Glomerular visceral epithelial cell (primary cell): ENCODE data around the gene PPP2R2C.

ENCODE experiments used
- DNase-seq: peaks from one replicate; pipeline ENCODE4 v3.0.0-alpha.2; 2016; ENCODE audit errors: extremely low spot score

Gene PPP2R2C

DNA sequence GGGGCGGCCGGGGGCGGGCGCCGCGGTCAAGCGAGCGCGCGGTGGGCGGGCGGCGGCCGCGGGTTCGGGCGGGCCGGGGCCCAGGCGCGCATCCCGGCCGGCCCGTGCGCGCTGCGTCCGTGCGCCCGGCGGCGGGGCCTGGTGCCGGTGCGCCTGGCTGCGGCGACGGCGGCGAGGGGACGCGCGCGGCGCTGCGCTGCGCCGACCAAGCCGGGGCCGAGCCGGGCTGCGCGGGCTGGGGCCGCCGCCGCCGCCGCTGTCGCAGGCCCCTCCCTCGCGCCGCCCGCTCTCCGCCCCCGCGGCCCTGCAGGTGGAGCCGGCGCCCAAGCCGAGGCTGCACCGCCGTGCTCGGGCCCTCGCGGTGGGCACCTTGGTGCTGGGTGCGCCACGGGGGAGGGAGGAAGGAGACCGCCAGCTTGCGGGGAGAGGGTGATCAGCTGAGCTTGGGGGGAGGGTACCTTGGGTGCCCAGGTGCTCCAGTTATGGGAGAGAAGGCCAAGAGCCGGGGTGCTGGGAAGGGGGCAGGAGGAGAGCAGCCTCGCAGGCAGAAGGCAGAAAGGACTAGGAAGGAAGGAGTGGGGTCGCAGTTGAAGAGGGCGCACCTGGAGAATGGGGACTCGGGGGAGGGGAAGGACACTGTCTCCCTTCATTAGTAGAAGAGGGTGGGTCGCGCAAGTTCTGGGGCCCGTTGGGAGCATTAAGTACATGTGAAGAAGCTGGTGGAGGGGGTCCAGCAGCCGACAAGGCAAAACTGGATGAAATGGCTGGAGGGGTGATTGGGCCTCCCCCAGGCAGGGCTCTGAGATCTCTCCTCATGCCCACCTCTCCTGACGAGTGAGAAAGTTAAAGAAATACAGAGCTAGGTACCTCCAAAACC, at the start of gene PPP2R2C:
Gene PPP2R2C, minus strand, starts transcription at position 228 of the 877 bp plus-strand sequence. CDS start 385 bp downstream, outside the sequence.
- no peak for DNase-seq

DNA sequence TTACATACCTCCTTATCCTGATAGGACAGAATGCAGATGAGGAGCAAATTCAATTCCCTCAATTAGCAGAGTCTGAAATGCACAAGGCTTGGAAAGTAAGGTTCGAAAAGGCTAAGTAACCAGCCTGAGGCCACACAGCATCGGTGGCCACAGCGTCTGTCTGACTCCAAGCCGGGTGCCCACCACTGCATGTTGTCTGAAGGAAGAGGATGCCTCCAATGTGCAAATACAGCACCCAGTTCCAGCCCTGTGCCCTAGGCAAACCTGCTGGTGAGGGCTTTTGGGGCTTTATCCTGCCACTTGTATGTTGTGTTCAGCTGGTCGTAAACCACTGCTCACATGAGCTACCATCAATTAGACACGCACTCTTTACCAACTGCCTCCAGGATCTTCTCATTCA, 48.6 kb upstream of the PPP2R2C start:
- DNase-seq = no peak

DNA sequence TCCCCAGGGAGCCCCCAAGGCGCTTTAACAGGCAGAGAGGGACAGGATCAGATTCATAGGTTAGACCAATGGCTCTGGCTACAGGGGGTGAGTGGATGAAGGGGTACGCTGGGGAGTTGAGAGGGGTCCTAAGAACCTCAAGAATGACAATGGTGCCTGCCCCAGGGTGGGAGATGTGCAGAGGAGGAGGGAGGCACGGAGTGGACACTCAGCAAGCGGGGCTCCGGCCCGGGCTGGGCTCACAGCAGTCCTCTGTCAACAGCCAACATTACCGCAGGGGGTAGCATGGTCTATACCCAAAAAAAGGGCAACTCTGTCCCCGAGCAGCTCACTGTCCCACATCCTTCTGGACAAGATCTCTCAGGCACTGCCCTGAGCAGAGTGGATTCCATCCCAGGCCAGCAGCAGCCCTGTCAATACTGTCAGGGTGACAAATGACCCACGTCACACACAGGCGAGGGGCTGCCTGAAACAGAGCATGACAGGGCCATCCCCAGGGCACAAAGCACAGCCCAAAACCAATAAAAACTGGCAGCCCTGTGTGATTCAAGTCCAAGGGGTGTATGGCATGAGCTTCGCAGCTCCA, 47.7 kb upstream of the PPP2R2C start:
- DNase-seq = no peak

DNA sequence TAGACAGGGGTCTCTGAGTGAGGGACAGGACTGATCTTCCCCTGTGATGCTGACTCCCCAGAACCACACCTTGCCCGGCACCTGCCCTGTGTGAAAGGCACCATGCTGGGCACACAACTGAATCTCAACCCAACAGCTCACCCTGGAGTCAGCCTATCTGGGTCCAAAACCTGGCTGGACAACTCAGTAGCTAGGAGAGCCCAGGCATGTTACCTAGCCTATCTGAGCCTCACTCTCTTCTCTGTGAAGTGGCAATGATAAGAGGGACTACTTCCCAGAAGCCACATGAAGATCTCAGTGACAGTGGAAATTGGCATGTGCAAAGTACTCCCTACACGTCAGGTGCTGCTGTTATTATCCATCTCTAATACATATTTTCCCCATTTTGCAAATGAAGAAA, 44.8 kb upstream of the PPP2R2C start:
- no peak for DNase-seq

DNA sequence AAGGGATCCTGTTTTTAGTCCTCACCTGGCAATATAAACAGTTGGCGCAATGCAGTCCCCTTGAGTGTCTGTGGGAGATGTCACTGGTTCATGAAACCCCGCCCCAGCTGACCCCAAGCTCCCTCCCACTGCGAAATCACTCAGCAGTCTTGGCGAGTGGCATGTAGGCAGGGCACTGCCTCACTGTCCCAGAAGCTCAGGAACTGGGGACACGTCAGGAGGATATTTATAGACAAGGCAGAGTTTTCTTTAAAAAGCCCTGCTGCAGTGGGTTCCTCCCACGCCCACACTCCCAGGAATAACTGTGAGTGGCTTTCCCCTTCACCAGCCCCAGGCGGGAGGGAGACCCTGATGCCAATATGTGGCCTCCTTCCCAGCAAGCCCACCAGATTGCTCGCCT, 44.3 kb upstream of the PPP2R2C start:
- DNase-seq = no peak

DNA sequence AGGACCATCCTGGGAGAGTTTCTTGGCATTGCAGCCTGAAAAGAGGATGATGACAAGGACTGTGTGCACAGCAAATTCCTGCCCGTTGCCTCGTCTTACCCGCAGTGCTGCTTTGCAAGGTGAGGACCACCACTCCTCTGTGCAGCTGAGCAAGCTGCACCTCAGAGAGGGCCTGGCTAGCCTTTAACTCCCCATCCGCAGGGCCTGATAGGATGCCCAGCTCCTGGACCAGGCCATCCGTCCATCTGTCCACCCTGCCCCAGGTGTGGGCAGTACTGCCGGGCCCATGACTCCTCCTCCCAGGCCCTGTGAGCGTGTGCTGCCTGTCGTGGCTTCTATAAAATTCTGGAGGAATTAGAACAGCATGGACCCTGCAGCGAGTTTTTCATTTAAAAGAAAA, 43.9 kb upstream of the PPP2R2C start:
- DNase-seq = no peak

DNA sequence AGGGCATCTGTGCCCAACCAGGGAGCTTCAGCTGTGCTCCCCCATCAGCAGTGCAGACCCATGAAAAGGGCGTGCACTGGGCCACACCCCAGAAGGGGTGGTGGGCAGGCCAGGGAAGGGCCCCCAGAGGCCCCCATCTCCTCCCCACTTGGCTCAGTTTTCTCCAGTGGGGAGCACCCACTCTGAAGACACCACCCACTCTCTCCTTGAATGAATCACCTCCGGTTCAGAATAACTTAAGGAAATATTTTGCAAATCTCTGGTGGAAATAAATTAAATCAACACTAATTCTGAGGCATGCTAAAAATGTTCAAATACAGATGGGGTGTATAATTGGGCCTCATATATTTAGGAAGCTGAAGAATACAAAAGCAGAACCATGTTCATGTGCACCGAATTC, 41.3 kb upstream of the PPP2R2C start:
- no peak for DNase-seq

DNA sequence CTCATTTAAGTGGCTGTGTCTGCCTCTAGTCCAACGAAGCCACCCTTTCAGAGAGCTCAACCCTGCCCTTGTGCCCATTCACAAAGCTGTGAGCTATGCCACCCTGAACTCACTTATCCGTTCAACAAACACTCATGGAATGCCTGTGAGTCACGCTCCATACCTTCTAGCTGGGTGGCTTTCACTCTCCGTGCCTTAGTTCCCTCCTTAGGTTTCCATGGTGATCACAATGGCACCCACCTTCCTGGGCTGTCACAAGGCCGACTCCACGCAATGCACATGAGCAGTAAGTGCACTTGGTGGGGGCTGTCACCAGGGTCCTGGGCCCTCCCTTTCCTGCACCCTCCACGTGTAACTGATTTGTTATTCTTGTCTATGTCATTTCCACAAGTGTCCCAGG, 37.2 kb upstream of the PPP2R2C start:
- no peak for DNase-seq

DNA sequence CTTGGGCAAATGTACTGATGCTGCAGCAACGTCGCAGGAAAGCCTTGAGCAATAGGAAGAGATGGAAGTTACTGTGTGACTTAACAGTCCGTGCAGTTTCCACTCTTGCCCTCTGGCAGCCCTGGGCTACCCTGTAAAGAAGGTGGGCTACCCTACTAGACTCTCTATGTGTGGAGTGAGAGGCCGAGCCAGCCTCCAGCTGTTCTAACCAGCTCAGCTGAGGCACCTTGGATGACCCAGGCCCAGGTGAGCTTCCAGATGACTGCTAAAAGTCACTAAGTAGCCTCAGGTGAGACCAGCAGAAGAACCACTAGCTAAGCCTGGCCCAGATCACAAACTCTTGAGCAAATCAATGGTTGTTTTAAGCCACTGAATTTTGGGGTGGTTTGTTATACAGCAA, 34.9 kb upstream of the PPP2R2C start:
- no peak for DNase-seq

DNA sequence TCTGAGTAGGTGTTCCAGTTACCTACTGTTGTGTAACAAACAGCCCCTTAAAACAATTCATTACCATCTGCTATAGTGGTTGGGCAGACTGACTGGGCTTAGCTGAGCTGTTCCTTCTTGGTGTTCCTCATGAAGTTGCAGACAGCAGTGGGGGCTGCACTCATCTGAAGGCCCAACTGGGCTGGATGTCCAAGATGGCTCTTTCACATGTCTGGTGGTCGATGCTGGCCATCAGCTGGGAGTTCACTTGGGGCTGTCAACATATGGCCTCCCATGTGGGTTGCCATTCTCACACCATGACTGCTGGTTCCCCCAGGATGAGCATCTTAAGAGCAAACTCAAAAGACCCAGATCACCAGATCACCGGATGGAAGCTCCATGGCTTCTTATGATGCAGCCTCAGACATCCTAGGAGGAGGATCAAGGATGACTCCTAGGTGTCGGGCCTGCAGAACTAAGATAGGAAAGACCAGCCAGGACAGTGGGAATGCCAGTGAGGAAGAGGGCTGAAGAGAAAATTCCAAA, 34.3 kb upstream of the PPP2R2C start:
- no peak for DNase-seq

DNA sequence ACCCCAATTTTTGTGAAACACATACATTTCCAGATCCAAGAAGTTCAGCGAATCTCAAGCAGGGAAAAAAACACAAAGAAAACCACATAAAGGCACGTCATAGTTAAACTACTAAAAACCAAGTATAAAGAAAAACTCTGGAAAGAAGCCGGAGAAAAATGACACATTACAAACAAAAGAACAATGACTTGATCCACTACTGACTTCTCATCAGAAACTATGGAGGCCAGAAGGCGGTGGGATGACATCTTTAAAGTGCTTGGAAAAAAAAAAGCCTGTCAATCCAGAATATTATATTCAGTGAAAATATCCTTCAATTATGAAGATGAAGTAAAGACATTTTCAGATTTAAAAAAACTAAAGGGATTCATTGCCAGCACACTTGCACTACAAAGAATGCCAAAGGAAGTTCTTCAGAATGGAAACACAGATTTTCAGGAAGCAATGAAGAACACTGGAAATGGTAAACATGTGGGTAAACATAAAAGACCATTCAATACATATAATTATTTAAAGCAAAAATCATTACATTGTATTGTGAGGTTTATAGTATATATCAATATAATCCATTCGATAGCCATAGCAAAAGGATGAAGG, 32.6 kb upstream of the PPP2R2C start:
- DNase-seq = no peak

DNA sequence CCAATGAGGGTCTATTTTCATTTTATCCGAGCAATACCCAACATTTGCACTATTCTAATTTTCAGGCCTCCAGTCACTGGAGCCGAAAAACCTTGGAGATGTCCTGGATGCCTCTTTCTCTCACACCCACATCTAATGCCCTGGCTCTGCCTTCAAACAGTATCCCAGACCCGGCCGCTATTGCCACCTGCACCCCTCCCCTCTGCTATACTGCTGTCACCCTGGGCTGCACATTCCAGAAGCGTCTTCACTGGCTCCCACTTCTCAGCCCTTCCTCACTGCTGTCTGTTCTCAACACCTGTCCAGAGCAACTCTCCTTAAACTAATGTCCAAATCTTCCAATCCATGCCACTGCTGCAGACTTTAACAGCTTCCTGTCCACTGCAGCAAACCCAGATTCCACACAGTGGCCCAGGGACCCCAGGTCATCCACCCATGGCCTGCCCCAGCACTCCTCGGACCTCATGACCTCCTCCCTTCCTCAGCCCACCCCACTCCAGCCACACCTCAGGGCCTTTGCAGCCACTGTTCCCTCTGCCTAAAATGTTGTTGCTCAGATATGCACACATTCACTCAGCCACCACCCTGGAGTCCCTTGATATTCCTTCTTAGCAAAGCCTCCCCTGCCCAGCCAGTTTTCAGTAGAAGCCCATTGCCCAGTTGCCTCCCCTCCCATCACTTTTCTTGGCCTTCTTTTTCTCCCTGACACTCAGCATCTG, 30.5 kb upstream of the PPP2R2C start:
- DNase-seq = no peak

DNA sequence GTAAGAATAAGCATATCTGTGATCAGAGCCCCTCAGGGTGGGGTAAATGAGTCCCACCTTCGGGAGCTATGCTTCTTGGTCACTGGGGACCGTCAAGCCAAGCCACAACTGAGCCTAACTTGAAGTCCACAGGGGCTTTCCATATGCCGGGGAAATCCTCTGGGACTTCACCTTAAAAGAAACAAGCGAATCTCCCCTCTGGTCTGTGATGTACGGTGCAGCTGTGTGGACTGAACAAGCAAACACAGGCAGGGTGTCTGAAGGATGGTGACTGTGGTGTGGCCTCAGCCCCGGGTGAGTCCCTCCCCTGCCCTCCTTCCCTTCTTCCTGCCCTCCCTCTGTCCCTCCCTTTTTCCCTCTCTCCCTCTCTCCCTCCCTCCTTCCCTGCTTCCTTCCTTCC, 29.7 kb upstream of the PPP2R2C start:
- no peak for DNase-seq

DNA sequence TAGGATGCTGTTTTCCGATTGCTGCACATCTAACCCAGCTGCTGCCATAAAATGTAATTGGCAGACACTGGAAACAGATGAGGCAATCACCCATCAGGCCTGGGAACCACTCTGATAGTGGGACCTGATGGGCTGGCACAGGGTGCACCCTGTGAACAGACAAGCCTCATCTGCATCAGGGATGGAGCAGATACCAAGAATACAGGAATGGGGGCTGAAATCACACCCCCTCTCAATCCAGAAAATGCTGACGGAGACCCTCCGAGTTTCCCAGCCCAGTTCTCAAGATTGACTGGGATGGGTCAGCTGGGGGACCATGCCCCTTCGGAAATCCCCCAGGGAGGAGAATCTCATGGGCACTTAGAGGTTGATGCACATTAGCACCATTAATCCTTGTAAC, 28.8 kb upstream of the PPP2R2C start:
- no peak for DNase-seq

DNA sequence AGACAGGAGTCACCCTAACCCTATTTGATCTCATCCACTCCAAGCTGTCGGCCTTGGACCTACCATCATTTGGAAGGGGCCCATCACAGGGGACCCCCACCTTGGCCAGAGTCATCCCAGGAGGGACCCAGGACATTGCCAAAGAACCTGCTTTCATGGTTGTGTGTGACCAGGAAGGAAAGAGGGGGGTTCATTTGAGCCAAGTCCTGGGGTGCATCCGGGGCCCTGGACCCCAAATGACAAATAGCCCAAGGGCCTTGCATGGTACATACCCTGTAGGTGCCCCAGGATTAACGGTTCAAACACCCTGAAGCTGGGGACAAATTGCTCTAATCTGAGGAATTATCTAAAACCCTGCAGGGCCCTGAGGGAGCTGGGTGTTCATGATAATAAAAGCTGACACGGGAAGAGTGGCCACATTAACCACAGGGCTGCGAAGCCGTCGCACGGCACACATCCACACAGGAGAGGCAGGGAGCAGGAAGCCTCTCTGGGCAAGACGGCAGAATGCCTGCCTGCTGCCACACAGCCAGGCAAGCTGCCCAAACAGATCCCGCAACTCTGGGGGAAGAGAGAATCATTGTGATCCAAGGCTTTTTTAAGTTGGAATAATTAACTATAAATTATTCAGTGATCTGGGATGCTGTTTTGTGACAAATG, 28.2 kb upstream of the PPP2R2C start:
- no peak for DNase-seq

DNA sequence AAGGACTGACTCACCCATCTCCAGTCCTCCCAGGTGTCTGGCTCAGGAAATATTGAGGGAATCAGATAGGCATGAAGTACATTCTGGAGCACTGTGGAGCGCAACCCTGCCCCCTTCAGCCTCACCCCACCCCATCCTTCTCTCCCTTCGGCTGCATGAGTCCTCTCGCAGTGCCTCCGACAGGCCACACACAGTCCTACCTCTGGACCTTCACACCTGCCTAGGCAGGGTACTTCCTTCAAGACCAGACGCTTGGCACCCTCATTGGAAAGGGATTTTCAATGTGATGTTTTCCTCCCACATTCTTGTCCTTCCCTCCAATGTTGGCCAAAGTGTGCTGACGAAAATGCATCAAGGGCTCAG, 26.8 kb upstream of the PPP2R2C start:
- DNase-seq = no peak

DNA sequence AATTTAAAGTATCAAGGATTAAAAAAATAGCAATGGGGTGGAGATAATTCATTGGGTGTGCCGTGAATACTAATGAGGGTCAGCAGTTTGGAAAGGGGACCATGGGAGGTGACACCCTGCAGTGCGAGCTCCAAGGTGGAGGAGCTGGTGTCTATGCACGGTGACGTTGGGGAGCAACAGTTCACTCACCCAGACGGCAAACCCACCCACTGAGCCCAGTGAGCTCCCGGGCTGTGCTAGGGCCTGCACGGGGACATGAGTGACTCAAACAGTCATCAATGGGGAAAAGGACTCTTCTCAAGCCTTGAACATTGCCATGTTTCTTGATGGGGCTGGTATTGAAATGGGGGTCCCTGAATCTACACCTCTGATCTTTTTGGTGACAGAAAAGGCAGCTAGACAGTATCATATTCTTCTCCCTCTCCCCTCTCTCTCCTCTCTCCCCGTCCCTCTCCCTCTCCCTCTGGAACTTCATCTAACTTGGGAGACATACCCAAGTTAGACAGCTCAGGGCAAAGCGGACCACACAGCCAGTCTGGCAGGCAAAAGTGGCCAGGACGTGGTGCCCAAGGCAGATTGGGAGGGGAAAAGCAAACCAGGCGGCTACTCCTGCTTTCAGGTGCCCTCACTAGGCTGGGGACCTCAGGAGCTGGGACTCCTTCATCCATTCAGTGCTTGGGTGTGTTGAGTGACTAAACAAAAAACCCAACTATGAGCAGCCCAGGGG, 26.3 kb upstream of the PPP2R2C start:
- no peak for DNase-seq

DNA sequence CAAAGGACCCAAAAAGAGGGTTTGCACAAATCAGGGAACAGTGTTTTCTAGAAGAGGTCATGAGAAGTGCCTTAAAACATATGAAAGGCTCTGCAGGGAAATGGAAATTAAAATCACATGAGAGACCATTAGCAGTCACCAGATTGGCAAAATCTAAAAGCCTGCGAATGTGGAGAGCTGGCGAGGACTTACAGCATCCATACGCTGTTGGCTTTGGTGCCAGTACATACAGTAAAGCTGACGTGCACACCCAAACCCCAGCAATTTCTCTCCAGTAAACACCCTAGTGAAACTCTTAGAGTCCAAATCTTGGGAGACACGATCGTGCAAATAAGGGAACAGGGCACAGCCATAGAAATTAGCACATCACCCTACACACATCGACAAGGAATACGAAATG, 25.4 kb upstream of the PPP2R2C start:
- DNase-seq = no peak

DNA sequence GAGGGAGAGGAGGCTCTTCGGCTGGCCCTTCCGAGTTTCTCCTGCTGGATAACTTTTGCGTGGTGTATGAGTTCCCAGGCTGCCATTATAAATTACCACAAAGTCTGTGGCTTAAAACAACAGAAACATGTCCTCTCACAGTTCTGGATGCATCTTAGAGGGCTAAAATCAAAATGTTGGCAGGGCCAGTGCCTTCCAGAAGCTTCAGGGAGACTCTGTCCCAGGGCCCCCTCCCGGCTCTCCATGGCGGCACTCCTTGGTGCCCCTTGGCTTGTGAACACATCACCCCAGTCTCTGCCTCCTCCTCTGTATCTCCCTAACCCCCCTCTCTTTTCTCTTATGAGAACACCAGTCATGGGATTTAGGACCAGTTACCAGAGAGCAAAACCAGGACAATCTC, 23.3 kb upstream of the PPP2R2C start:
- no peak for DNase-seq

DNA sequence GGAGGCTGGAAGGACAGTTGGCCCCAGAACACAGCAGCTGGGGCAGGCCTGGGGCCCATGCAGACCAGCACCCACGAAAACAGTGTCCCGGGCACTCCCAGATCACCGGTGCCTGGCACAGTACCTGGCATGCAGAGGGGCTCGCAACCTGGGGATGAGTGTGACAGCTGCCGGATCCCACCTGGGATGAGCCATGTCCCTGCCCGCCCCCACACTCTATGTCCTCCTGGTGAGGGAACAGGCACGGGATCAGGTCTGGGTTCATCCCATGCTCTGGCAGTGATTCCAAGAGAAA, 22.8 kb upstream of the PPP2R2C start:
- no peak for DNase-seq
